Stimulated activated CD4-positive, alpha-beta T cell treated with anti-CD3 and anti-CD28 coated beads, TNF-alpha, amount 100 ng/mL, for 24 hours (primary cell): Measurements from ENCODE around the gene ABL1.

Experiments
- DNase-seq, 3 experiments: peaks; one replicate each; pipeline ENCODE4 v3.0.0-alpha.2; 2020; ENCODE audit warnings: low read depth in 3 of 3

Gene ABL1

DNA sequence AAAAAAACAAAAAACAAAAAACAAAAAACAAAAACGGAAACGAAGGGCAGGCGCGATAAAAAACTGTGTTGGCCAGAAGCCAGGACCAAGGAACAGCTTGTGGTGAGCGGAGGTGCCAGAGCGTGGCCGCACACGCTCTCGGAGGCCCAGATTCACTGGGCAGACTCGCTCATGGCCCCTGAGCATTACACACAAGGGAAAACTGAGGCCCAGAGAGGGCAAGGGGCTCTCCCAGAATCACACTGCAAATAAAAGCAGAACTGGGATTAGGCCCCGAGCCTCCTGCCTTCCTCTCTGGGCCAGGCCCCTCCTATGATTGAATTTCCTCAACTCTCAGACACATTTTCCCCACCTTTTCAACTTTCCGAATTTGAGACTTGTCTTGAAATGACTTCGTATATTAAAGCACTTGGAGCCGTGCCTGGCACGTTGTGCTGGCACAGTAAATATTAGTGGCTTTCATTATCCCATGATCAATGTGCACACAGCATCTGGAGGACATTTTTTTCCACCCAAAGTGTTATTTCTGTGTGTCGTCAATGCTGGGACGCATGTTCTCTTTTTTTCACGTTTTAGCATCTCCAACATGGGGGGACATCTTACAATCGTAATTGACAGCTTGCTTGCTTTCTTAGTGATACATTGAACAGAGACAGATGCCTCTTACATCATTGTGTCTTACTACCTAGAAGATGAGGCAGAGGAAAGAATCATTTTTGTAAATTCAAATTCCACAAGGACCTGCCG, 96.6 kb downstream of the ABL1 start:
- DNase-seq = no peak

- DNase-seq = no peak
Measured at GRCh38 chr9:130932255-130933079, 97.4 kb downstream of the ABL1 start.

DNA sequence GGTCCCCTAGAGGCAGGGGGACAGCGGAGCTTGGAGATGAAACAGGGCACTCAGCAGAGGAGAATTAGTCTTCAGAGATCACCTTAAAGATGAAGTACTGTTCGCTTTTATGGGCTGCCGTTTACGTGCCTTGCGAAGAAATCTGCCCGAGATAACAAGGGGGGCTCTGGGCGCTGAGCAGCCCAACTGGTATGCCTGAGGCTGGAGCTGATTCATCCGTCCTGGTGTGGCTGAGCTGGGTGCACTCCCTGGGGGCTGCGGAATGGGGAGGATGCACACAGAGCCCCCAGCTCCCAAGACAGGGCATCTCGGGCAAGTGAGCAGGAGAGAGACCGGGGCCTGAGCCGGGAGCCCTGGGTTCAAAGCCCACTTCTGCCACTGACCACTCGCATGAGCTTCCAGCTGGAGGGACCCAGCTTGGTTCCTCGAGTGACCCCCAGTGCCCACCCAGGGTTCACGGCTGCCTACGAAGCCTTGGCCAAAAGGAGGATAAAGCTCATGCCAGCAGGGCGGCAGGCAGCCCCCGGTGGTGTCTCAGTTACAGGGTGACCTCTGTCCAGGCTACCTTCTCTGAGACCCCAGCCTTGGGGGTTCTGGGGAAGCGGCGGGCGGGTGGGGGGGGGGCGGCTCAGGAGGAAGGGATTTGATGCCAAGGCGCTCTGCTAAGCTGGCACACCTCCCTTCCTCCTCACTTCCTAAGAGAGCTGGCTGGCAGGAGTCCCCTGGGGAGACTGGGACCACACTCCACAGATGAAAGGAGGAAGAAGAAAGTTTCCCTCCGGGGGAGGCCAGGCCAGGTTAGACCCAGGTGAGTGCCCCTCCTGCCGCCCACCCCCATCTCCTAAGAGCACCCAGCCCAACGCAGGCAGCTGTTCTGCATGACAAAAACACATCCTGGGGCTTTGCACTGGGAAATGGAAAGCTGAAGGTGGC, 98.3 kb downstream of the ABL1 start:
- DNase-seq = no peak

GRCh38 chr9:130934246-130934645, 99.2 kb downstream of the ABL1 start:
- DNase-seq = no peak

DNA sequence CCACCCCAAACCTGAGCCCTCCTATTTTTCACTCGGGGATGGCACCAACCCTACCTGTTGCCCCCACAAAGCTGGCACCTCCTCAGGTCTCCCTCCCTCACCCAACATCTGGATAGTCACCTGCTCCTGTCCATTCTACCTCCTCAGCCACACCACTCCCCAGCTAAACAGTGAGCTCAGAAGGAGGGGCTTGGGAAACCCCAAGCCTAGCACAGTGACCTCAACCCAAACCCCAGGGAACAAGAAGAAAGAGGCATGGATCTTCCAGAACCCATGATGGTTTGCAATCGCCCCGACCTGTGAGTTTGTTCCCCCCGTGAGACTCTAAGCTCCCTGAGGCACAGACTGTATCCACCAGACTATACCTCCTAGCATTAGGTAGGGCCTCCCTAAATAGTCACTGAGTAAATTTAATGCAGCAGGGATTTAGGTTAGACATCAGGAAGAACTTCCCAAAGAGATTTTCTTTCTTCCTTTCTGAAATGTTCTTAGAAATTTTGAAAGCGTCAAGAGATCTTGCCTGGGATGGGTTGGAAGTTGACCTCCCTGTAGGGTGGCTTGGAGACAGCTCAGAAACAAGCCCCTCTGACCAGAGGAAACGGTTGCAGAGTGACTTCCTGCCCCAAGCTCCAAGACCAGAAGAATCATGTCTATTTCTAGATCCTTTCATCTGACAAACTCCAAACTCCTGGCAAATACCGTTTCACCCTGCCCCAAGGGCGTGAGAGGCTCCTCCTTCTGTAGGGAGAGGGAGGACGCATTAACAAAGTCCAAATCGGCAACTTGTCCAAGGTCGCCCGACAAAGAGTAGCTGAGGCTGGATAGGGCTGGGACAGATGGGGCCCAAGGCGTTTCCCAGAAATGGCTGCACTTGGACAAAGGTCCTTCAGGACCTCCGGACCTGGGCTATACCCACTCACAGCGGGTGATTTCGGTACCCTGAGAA, 99.9 kb downstream of the ABL1 start:
- DNase-seq = no peak

DNA sequence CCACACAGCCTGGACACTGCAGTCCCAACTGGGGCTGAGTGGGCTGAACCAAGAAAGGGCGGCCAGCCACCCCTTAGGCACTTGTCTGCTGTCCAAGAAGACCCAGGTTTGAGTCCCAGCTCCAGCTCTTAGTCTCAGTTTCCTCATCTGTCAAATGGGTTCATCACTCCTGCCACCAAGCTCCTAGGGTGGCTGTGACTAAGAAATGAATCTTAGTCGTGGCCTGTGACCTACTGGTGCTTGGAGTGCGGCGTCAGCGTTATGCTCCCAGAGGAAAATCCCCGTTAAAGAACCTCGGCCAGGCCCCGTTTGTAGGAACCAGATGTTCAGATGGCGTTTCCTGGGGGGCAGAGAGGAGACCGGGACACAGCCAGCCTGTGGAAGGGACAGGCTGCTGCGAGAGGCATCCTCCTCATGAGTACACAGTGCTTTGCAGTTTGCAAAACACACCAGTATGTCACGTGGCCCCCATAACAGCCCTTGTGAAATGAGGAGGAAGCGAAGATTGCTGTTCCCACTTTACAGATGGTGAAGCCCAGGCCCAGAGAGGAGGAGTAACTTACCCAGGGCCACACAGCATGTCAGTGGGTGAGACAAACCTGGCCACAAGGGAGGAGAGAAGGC, 100.7 kb downstream of the ABL1 start:
- no peak for DNase-seq

- no peak for DNase-seq
Measured at GRCh38 chr9:130936285-130937117, 101.4 kb downstream of the ABL1 start.
